Mesendoderm (in vitro differentiated cells): ENCODE results near the gene ZNF772.

Experiments
- DNase-seq: peaks from one replicate; pipeline ENCODE4 v3.0.0; 2013
- H2AK5ac ChIP-seq: 2 replicates; pipeline ENCODE4 v1.6.1; 2013; ENCODE audit warnings: low read length, inconsistent platforms
- H2BK120ac ChIP-seq: 2 replicates; pipeline ENCODE4 v1.6.1; 2013; ENCODE audit warnings: low read depth, mild to moderate bottlenecking, low read length, moderate library complexity, mixed read lengths
- H2BK15ac ChIP-seq: replicated peaks from 2 replicates; pipeline ENCODE4 v1.6.1; 2013; ENCODE audit warnings: low read depth, mild to moderate bottlenecking, moderate library complexity
- H2BK5ac ChIP-seq: 2 replicates; pipeline ENCODE4 v1.6.1; 2013; ENCODE audit warnings: low read length, inconsistent platforms
- H3K18ac ChIP-seq: 2 replicates; pipeline ENCODE4 v1.6.1; 2013; ENCODE audit warnings: mild to moderate bottlenecking, low read length, mixed read lengths
- H3K23ac ChIP-seq: one replicate; pipeline ENCODE4 v1.6.1; 2013; ENCODE audit warnings: low read length
- H3K27ac ChIP-seq: 2 replicates; pipeline ENCODE4 v1.5.1; 2013; ENCODE audit warnings: low read depth, mild to moderate bottlenecking, inconsistent platforms, low read length, moderate library complexity
- H3K27me3 ChIP-seq: 2 replicates; pipeline ENCODE4 v1.6.1; 2013; ENCODE audit warnings: low read length, control low read depth, mild to moderate bottlenecking, inconsistent platforms; ENCODE audit not compliant: insufficient read depth, poor library complexity
- H3K36me3 ChIP-seq: 2 replicates; pipeline ENCODE4 v1.6.1; 2013; ENCODE audit warnings: low read length, inconsistent platforms; ENCODE audit not compliant: control insufficient read depth, insufficient read depth
- H3K4ac ChIP-seq: one replicate; pipeline ENCODE4 v1.6.1; 2013; ENCODE audit warnings: low read depth, mild to moderate bottlenecking, low read length, moderate library complexity
- H3K4me1 ChIP-seq: 2 replicates; pipeline ENCODE4 v1.6.1; 2013; ENCODE audit warnings: low read depth, low read length, inconsistent platforms; ENCODE audit not compliant: control insufficient read depth
- H3K4me2 ChIP-seq: 2 replicates; pipeline ENCODE4 v1.6.1; 2013; ENCODE audit warnings: low read length
- H3K4me3 ChIP-seq: 2 replicates; pipeline ENCODE4 v1.5.1; 2013; ENCODE audit warnings: mild to moderate bottlenecking, low read length
- H3K56ac ChIP-seq: one replicate; pipeline ENCODE4 v1.6.1; 2013; ENCODE audit warnings: low read length
- H3K79me1 ChIP-seq: 2 replicates; pipeline ENCODE4 v1.6.1; 2013; ENCODE audit warnings: low read length, inconsistent platforms
- H3K79me2 ChIP-seq: 2 replicates; pipeline ENCODE4 v1.6.1; 2013; ENCODE audit warnings: mild to moderate bottlenecking, low read length; ENCODE audit not compliant: control insufficient read depth, insufficient read depth
- H3K9ac ChIP-seq: 2 replicates; pipeline ENCODE4 v1.6.1; 2013; ENCODE audit warnings: low read length, inconsistent platforms
- H4K5ac ChIP-seq: one replicate; pipeline ENCODE4 v1.6.1; 2013; ENCODE audit warnings: low read length
- H4K8ac ChIP-seq: one replicate; pipeline ENCODE4 v1.6.1; 2013; ENCODE audit warnings: low read depth, mild to moderate bottlenecking, control low read depth, low read length, moderate library complexity
- WGBS: extraction: QIAGEN DNeasy Blood & Tissue Kit; methylation state at CpG from one replicate; pipeline ENCODE4 v1.1.7; 2013; ENCODE audit warnings: low lambda C conversion rate, missing lambda C conversion rate; ENCODE audit not compliant: insufficient coverage; ENCODE audit errors: extremely low coverage; 5-methylcytosine and 5-hydroxymethylcytosine counted together

ZNF772 gene

GRCh38 chr19:57441979-57442752 lies 35.2 kb downstream of the ZNF772 start:
- Histone ChIP-seq H3K18ac (no peak overlapping the region), H3K36me3 (peaks cover 16% of the 10 kb centered on the region), H4K8ac (no peak overlapping the region), H3K4me1 (no peaks in the 10 kb centered on the region), H3K27ac (no peak overlapping the region), H3K79me2 (peaks cover 41% of the 10 kb centered on the region), H2BK15ac (no peak overlapping the region), H4K5ac (no peak overlapping the region), H2BK5ac (no peak overlapping the region), H3K9ac (no peak overlapping the region), H3K23ac (no peak overlapping the region), H3K4me3 (no peak overlapping the region), H2AK5ac (no peak overlapping the region), H3K79me1 (peaks cover 44% of the 10 kb centered on the region), H3K56ac (no peak overlapping the region), H2BK120ac (no peak overlapping the region), H3K4ac (no peak overlapping the region), H3K4me2 (no peak overlapping the region), H3K27me3 (no peaks in the 10 kb centered on the region)
- DNase-seq, result peak; percentile 37
- WGBS, result no CpG with 5 or more reads among the region's 7 CpGs

DNA sequence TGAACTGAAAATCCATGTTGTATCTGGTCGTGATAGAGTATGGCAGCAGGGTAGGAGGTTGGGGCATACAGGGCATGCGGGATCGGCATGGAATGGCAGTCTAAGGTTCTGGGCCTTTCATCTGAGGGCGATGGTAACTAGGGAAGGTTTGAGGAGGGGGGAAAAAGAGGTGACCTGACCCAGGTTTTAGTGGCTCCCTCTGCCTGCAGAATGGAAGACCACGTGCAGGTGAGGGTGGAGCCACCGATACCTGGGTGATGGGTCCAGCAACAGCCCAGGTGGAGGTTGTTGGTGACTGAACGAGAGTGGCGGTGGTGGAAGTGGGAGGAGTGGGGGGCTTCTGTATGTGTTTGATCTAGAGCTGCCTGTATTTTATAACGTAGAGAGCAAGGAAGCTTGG lies 38.4 kb downstream of the ZNF772 start:
- peak; percentile 8 for DNase-seq
- Histone ChIP-seq H3K27me3 (no peaks in the 10 kb centered on the region), H4K5ac (no peak overlapping the region), H3K56ac (no peak overlapping the region), H3K4me3 (no peak overlapping the region), H2BK5ac (no peak overlapping the region), H3K4me1 (peaks cover 6% of the 10 kb centered on the region), H3K18ac (no peak overlapping the region), H3K36me3 (peaks cover 10% of the 10 kb centered on the region), H3K4ac (no peak overlapping the region), H4K8ac (no peak overlapping the region), H2BK120ac (no peak overlapping the region), H2AK5ac (no peak overlapping the region), H3K9ac (no peak overlapping the region), H3K27ac (no peak overlapping the region), H3K23ac (no peak overlapping the region), H3K79me2 (peaks cover 56% of the 10 kb centered on the region), H3K4me2 (no peak overlapping the region), H2BK15ac (no peak overlapping the region), H3K79me1 (peaks cover 50% of the 10 kb centered on the region)
- WGBS, result no CpG with 5 or more reads among the region's 9 CpGs

- H3K36me3 ChIP-seq, result peaks cover 2% of the 10 kb centered on the region
These were observed 39.4 kb downstream of the ZNF772 start for GRCh38 chr19:57437931-57438330.

GRCh38 chr19:57436417-57436816 lies 40.9 kb downstream of the ZNF772 start:
- Histone ChIP-seq H3K23ac (no peak overlapping the region), H3K79me1 (peaks cover 36% of the 10 kb centered on the region), H2AK5ac (no peak overlapping the region), H2BK120ac (no peak overlapping the region), H3K4me1 (peaks cover 6% of the 10 kb centered on the region), H3K9ac (peak overlapping the region; percentile 91), H3K79me2 (peaks cover 46% of the 10 kb centered on the region), H3K27me3 (no peaks in the 10 kb centered on the region), H3K4me2 (peak overlapping the region; percentile 97), H3K36me3 (no peaks in the 10 kb centered on the region), H4K5ac (no peak overlapping the region), H2BK5ac (no peak overlapping the region), H4K8ac (no peak overlapping the region), H2BK15ac (no peak overlapping the region), H3K4me3 (peak overlapping the region; percentile 66), H3K56ac (peak overlapping the region; percentile 96), H3K4ac (no peak overlapping the region), H3K18ac (no peak overlapping the region), H3K27ac (no peak overlapping the region)
- DNase-seq, result peak; percentile 21
- no CpG with 5 or more reads among the region's 1 CpG for WGBS

More at GRCh38 chr19:57437931-57438330, 39.4 kb downstream of the ZNF772 start:
- Histone ChIP-seq H3K79me1 (peaks cover 46% of the 10 kb centered on the region), H2BK5ac (no peak overlapping the region), H3K9ac (peak overlapping the region; percentile 28), H3K23ac (no peak overlapping the region), H3K79me2 (peaks cover 56% of the 10 kb centered on the region), H3K27ac (no peak overlapping the region), H2AK5ac (no peak overlapping the region), H3K27me3 (no peaks in the 10 kb centered on the region), H2BK15ac (no peak overlapping the region), H4K5ac (no peak overlapping the region), H3K56ac (no peak overlapping the region), H3K4me2 (no peak overlapping the region), H3K4me3 (no peak overlapping the region), H3K18ac (no peak overlapping the region), H3K4ac (no peak overlapping the region), H3K4me1 (peaks cover 6% of the 10 kb centered on the region), H4K8ac (no peak overlapping the region), H2BK120ac (no peak overlapping the region)
- WGBS, result no CpG with 5 or more reads among the region's 4 CpGs
- DNase-seq, result no peak

DNA sequence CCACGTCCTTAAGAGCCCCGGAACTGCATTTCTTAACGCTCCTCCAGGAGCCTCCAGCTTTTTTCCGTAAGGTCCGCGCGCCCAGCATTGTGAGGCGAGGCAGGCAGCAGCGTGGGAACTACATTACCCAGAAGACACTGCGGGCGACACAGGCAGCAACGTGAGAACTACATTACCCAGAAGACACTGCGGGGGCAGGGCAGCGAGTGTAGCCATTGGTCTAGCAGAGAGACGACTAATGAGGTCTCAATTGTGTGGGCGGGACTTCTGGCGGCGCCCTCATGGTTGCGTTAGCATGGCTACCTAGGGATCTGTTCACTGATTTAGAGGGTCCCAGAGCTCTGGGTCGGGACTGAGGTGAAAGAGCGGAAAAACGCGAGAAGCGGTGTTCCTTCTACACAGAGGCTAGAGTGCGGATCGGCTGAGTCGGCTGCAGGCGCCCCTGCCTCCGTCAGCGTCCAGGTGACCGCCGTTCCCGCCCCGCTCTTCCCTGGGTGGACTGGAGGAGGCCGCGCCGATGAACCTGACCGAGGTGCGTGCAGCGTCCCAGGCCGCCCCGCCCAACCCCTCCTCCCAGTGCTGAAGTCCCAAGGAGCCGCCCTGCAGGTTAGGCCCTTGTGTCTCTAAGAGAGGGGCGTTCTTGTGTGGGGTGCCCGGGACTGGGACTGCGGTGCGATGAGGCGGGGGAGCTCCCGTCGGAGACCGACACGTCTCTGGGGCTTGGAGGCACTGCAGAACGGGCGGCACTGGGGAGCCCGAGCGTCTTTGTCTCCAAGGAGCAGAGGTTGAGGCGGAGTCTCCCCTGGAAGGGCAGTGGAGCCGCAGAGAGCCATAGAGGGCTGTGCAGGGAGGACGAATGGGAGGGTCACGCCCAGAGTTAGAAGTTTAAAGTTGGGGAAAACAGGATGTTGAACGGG lies 42.0 kb downstream of the ZNF772 start, which contains the start of gene ZNF749:
ZNF749 (plus strand) TSS at position 264 of the 917 bp plus-strand sequence; CDS start at position 518, 254 bp downstream.
- Histone ChIP-seq H3K4me2 (peak within 1 kb of the TSS; percentile 97), H3K23ac (peak within 1 kb of the TSS; percentile 68), H3K4me3 (peak within 1 kb of the TSS; percentile 67)

More for the DNA sequence above, 42.0 kb downstream of the ZNF772 start, which contains the start of gene ZNF749:
- Histone ChIP-seq H3K79me2 (peaks cover 39% of the 10 kb centered on the region), H3K27me3 (no peaks in the 10 kb centered on the region), H3K4me1 (peaks cover 6% of the 10 kb centered on the region), H2BK15ac (no peak within 1 kb of the TSS), H3K56ac (peak within 1 kb of the TSS; percentile 96), H3K79me1 (peaks cover 30% of the 10 kb centered on the region), H3K9ac (peak within 1 kb of the TSS; percentile 91), H3K36me3 (no peaks in the 10 kb centered on the region), H4K5ac (no peak within 1 kb of the TSS), H2BK5ac (no peak within 1 kb of the TSS), H3K4ac (no peak within 1 kb of the TSS), H2BK120ac (no peak within 1 kb of the TSS), H3K18ac (peak within 1 kb of the TSS; percentile 62), H3K27ac (peak within 1 kb of the TSS; percentile 72), H2AK5ac (peak within 1 kb of the TSS; percentile 43), H4K8ac (peak within 1 kb of the TSS; percentile 94)
- peak; percentile 100 for DNase-seq
- no CpG with 5 or more reads among the region's 61 CpGs for WGBS
